NB4 (cell line): ENCODE measurements around the gene FCRL1.

Experiments
- DNase-seq: peaks from one replicate; pipeline ENCODE4 v3.0.0; 2010; ENCODE audit warnings: low read depth
- H3K4me3 ChIP-seq: one replicate; pipeline ENCODE4 v1.5.1; 2011; ENCODE audit warnings: mild to moderate bottlenecking, low read depth, low read length, moderate library complexity
- CTCF ChIP-seq: IDR thresholded peaks from one replicate; pipeline ENCODE4 v1.5.1; 2012; ENCODE audit warnings: low read depth, low read length
- MAX ChIP-seq: IDR thresholded peaks from 2 replicates; pipeline ENCODE4 v1.6.1; 2011; ENCODE audit warnings: low read depth, low read length
- MYC ChIP-seq: IDR thresholded peaks from 2 replicates; pipeline ENCODE4 v1.6.1; 2011; ENCODE audit warnings: low read depth, low read length
- POLR2A ChIP-seq: IDR thresholded peaks from 2 replicates; pipeline ENCODE4 v1.6.1; 2011; ENCODE audit warnings: mild to moderate bottlenecking; ENCODE audit not compliant: insufficient read length; ENCODE audit errors: extremely low read depth

FCRL1 gene

GRCh38 chr1:157751283-157751682, 68.6 kb downstream of the FCRL1 start:
- TF ChIP-seq MAX: no peak
- TF ChIP-seq MYC: no peak
- TF ChIP-seq CTCF: no peak
- TF ChIP-seq POLR2A: no peak
- H3K4me3 ChIP-seq: no peak overlapping the region
- no peak for DNase-seq

- TF ChIP-seq MAX: no peak
- no peak for TF ChIP-seq MYC
- TF ChIP-seq CTCF: no peak
- no peak for TF ChIP-seq POLR2A
- no peak for DNase-seq
- H3K4me3 ChIP-seq: no peak overlapping the region
Measured at GRCh38 chr1:157748262-157748817, 71.6 kb downstream of the FCRL1 start.
